GM12875 (cell line): ENCODE measurements around the gene HOXD8.

ENCODE experiments used
- H3K4me3 ChIP-seq: one replicate; pipeline ENCODE4 v1.5.1; 2011; ENCODE audit warnings: low read depth, low read length, control low read depth
- CTCF ChIP-seq: IDR thresholded peaks from 2 replicates; pipeline ENCODE4 v1.5.1; 2011; ENCODE audit warnings: low read depth, mild to moderate bottlenecking, control low read depth, inconsistent platforms, low read length, moderate library complexity, borderline replicate concordance; ENCODE audit not compliant: insufficient read depth

HOXD8 gene

GRCh38 chr2:176149481-176149938 lies 20.0 kb downstream of the HOXD8 start:
- no peak for TF ChIP-seq CTCF
- H3K4me3 ChIP-seq, result no peak overlapping the region

DNA sequence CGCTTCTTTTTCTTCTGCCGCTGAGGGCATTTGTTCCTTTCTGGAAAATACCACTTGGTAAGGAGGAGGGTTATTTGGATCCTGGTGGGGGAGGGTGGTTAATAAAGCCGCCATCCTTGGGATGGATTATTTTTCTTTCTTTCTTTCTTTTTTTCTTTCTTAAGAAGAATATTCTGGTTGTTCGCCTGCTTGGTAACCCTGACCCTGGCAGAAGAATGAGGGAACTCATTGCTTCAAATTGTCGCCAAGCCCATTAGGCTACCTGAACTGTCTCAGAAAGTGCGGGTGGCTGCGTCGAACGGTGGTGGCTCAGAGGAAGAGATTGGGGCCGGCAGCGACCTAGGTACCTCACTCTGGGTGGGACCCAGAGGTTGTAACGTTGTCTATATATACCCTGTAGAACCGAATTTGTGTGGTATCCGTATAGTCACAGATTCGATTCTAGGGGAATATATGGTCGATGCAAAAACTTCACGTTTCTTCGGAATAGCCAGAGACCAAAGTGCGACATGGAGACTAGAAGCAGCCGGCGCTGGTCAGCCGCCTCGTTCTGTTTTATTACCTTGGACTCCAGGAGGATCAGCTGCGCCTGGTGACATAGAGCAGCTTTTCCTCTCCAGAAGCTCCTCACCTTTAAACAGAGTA lies 20.6 kb downstream of the HOXD8 start:
- no peak overlapping the region for H3K4me3 ChIP-seq
- TF ChIP-seq CTCF, result no peak

GRCh38 chr2:176150584-176151441 lies 21.3 kb downstream of the HOXD8 start:
- no peak for TF ChIP-seq CTCF
- H3K4me3 ChIP-seq, result no peak overlapping the region

DNA sequence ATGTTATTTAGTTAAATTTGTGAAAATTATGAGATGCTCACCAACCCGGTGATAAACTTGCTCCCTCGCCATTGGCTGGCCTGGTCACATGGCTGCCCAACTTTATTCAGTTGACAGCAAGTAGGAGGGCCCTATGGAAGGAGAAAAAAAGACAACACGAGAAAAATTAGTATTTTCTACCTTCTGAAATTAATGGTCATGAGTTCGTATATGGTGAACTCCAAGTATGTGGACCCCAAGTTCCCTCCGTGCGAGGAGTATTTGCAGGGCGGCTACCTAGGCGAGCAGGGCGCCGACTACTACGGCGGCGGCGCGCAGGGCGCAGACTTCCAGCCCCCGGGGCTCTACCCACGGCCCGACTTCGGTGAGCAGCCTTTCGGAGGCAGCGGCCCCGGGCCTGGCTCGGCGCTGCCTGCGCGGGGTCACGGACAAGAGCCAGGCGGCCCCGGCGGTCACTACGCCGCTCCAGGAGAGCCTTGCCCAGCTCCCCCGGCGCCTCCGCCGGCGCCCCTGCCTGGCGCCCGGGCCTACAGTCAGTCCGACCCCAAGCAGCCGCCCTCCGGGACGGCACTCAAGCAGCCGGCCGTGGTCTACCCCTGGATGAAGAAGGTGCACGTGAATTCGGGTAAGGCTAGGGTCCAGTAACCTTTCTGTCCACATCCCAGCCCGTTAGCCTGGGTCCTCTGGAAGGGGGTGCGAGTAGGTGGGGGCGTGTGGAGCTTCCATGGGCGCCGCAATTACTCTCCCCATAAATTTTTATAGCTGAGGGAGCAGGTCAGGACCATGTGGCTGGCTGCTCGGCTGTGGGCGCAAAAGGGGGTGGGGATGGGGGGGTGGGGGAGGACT lies 22.2 kb downstream of the HOXD8 start, which contains the start of gene HOXD4:
HOXD4 (plus strand) TSS at position 109 of the 846 bp plus-strand sequence; CDS start at position 193, 84 bp downstream.
- peak within 1 kb of the TSS; percentile 13 for H3K4me3 ChIP-seq
- TF ChIP-seq CTCF, result no peak

- no peak for TF ChIP-seq CTCF
- H3K4me3 ChIP-seq, result no peak overlapping the region
Observed at GRCh38 chr2:176152350-176153181, 23.1 kb downstream of the HOXD8 start.

DNA sequence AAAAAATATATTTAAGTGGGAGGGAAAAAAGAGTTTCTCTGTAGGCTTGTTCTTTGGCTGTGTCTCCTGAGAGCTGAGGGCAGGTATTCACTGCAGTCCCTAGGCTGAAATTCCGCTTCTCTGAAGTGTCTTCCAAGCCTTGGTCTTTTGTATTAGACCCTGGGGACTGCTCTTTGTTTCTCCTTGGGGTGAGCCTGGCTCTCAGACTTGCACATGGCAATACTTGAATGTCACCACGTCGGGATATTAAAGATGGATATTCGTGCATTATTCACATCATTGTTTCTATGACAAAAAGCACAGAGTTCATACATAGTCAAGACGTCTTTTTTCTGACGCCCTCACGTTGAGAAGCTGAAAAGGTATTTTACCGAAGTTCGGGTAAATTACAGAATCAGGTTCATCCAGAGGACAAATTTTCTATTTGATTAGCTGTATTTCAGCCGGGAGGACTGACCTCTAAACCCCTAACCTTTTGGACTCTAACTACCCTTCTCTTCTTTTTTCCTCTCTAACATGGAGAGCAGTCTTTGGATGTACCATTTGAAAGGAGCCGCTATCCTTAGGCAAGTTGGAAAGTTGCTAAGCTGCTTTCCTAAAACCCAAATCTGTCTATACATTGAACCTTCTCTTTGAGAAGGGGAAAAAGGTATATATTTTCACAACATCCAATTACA lies 25.2 kb downstream of the HOXD8 start:
- no peak for TF ChIP-seq CTCF
- no peak overlapping the region for H3K4me3 ChIP-seq
